ENCODE measurements around the gene SLC8A2.

SLC8A2 gene

GRCh38 chr19:47458672-47459071 is 13.0 kb downstream of the SLC8A2 start:
- no peak for DNase-seq

GRCh38 chr19:47456721-47457474 is 14.8 kb downstream of the SLC8A2 start:
- no peak for DNase-seq

DNA sequence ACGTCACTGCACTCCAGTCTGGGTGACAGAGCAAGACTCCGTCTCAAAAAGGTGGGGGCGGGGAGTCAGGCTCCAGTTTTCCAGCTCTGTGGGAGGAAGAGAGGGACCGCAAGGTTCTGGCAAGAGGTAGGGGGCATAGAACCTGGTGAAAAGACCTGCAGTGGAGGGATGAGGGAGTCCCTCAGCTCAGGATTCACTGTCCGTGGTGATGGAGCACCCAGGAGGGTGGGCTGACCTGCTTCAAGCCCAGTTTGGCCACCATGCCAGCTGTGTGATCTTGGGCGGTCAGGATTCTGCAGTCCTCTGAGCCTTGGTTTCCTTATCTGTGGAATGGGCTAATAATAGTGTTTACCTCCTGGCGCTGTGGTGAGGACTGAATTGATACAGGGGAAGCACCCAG is 21.2 kb downstream of the SLC8A2 start:
- no peak for DNase-seq

GRCh38 chr19:47448360-47448727 is 23.3 kb downstream of the SLC8A2 start:
- DNase-seq = no peak

DNA sequence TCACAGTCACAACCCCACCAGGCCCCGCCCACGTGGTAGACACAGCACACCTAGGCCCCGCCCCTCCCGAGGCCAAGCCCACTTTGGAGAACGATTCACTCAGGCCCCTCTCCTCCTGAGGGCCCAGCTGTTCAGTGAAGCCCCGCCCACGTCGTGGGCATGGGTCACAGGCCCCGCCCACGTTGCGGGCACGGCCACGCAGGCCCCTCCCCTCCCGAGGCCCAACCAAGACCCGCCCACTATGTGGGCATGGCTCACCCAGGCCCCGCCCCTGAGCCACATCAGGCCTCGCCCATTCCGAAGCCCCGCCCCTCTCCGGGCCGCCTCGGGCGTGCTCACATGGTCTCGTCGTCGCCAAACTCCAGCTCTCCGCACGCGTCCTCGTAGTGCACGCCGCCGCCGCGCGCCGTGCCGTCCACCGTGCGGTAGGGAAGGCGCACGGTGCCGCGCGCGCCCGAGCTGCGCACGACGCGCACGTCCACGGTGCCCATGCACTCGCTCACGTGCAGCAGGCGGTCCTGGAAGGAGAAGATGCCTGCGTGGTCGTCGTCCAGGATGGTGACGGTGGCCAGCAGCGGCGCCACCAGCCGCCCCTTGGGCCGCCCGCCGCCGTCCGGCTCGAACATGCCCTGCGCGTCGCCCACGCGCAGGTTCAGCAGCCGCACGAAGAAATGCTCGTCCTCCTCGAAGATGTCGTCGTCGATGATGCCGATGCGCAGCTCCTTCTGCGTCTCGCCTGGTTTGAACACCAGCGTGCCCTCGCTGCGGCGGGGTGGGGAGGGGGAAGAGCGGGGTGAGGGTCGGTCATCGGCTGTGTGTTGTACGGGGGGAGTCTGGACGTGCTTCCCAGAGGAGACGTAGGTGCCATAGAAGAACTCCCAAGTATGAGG is 24.0 kb downstream of the SLC8A2 start:
- peak; percentile 88 for DNase-seq

GRCh38 chr19:47446534-47447469 is 24.9 kb downstream of the SLC8A2 start:
- DNase-seq = peak; percentile 78

GRCh38 chr19:47445937-47446402 is 25.7 kb downstream of the SLC8A2 start:
- peak; percentile 83 for DNase-seq

DNA sequence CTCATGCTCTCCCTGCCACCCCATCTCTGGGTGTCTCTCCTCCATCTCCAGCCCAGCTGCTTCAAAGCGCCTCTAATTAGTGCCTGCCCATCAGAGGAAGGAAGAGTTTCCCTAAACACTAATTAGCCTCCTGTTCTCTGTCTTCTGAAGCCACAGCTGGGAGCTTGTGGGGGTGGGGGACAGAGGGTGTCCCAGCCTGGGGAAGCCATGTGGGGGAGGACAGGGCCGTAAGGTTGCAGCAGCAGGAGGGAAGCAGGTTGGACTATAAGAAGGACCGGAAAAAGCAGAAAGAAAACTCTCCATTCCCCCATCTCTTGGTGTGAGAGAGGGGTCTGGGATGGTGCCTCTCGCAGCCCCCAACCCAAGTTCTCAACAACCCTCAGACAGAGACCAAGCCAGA is 26.2 kb downstream of the SLC8A2 start:
- no peak for DNase-seq

DNA sequence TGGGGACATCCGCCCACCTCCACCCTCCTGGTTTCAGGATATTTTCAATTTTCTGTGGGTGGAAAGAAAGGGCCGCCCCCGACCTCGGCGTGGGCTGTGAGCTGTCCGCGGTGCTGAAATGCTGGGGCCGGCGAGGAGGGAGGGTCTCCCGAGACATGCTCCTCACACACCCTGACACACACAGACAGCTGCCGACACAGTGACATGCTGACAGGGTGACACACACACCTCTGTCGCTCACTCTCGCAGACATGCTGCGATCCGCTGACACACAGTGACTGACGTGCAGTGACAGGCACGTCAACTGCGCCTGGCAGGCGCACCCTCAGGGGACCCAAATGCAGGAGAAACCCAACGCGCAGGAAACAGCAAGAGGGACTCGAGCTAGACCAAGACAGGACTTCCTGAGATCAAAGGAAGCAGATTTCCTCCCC is 27.3 kb downstream of the SLC8A2 start:
- peak; percentile 81 for DNase-seq

- DNase-seq = no peak
These were observed 28.4 kb downstream of the SLC8A2 start for GRCh38 chr19:47443331-47443730.

DNA sequence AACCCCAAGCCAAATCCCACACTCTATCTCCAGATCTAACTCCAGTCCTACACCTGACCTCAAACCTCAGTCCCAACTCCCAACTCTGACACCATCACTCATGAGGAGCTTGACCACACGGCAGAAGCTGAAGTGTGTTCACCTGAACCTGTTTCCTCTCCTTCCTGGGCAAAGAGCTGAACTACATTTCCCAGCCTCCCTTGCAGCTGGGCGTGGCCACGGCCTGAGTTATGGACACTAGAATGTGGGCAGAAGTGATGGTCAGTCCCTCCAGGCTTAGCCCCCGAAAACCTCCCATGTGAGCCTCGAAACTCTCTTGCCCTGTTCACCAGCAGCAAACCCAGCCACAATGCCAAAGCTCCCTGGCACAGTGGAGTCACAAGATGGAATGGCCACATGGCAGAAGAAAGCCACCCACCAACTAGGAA is 32.9 kb downstream of the SLC8A2 start:
- DNase-seq = no peak

DNA sequence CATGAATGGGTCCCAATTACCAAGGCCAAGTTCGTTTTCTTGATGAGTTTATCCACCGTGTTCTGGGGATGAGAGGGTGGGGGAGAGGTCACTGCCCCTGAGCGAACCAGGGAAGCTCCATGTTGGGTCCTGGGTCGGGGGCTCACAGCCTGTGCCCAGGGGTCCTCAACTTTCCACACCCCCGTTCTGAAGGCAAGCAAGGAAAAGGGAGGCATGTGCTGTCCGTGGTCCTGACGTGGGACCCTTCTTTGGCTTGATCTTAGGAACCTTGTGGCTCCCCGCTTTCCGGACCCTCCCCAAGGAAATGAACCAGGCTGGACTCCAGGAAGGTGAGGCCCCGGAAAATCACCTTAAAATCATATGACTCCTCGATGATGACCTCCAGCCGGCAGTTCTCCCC is 34.2 kb downstream of the SLC8A2 start:
- no peak for DNase-seq

- DNase-seq = peak; percentile 85
These were observed 34.8 kb downstream of the SLC8A2 start for GRCh38 chr19:47436712-47437401.

- DNase-seq = no peak
These were observed 35.7 kb downstream of the SLC8A2 start for GRCh38 chr19:47435883-47436417.

DNA sequence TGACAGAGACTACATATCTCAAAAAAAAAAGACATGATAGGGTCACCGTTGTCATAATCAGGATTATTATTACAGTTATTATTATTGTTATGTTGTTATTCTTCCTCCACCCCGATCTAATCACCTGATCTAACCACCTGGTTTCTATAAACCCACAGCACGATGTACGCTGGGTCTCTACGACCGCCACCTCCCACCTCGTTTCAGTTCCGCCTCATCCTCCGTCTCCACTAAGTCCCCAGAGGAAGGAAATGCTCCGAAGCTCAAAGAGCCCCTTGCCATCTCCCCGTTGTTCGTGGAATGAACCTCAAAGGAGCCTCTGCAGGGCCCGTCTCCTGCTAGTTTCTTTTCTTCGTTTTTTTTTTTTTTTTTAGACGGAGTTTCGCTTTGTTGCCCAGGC is 36.5 kb downstream of the SLC8A2 start:
- DNase-seq = no peak

DNA sequence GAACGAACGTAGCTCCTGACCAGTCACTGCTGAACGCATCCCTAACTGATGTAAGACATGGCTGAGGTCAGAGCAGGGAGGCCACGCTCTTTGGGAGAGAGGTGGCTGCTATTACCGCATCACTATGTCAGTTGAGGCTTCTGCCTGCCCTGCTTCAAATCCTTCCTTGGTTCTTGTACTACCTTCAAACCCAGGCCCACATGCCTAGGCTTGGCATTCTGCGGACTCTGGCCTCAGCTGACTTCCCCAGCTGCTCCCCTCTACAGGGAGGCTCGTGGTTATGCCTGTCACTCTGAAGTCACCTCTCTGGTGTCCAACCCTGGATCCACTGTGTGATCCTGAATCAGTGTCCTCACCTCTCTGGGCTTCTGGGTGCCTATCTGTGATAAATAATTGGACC is 37.6 kb downstream of the SLC8A2 start:
- no peak for DNase-seq

DNA sequence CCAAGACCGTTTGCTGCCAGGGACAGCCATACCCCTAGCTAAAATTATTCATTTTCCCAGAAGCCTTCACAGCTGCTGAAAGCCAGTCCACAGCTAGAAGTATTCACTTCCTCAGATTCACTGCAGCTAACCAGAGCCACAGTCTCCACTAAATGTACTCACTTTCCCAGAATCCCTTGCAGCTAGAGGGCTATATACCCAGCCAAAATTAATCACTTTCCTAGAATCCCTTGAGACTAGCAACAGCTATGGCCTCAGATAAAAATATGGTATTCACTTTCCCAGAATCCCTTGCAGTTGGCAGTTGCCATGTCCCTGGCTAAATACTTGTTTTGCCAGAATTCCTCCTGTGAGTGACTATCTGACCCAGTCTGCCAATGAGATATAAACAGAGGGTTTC is 38.6 kb downstream of the SLC8A2 start:
- DNase-seq = no peak

GRCh38 chr19:47432499-47432898 is 39.2 kb downstream of the SLC8A2 start:
- DNase-seq = no peak

GRCh38 chr19:47432091-47432490 is 39.6 kb downstream of the SLC8A2 start:
- DNase-seq = no peak

GRCh38 chr19:47430041-47430802 is 41.5 kb downstream of the SLC8A2 start:
- peak; percentile 85 for DNase-seq

- DNase-seq = peak; percentile 56
These were observed 42.4 kb downstream of the SLC8A2 start for GRCh38 chr19:47429140-47429793.

Data from islet precursor cell (in vitro differentiated cells).